Keratinocyte (primary cell): ENCODE measurements around the gene ERG. TPM values are rescaled to one million over a fixed set of nuclear protein-coding genes. Genes with fewer than 3 reads are reported as not detected.

ENCODE experiments used
- DNase-seq: peaks from one replicate; pipeline ENCODE4 v3.0.0-alpha.2; 2011; ENCODE audit warnings: low read depth, missing footprints, low spot score
- FAIRE-seq: peaks from 2 replicates; lab custom pipeline; 2011; peaks lifted over from hg19 to GRCh38; lab: Jason Lieb, UNC
- H2AFZ ChIP-seq: 2 replicates; pipeline ENCODE4 v1.6.0; 2012; ENCODE audit warnings: low read length, control low read depth, inconsistent platforms; ENCODE audit not compliant: control insufficient read depth
- H3K27ac ChIP-seq: 2 replicates; pipeline ENCODE4 v1.5.1; 2011; ENCODE audit warnings: low read length; ENCODE audit not compliant: control insufficient read depth, insufficient read depth
- H3K27me3 ChIP-seq: 3 replicates; pipeline ENCODE4 v1.6.0; 2011; ENCODE audit warnings: low read length; ENCODE audit not compliant: control insufficient read depth, insufficient read depth; ENCODE audit errors: extremely low read depth
- H3K36me3 ChIP-seq, 2 experiments: 2 replicates in 1 of 2; 3 replicates in 1 of 2; pipeline ENCODE4 v1.5.1; 2011; ENCODE audit warnings: low read length in 2 of 2, mild to moderate bottlenecking in 1 of 2; ENCODE audit not compliant: control insufficient read depth in 2 of 2, insufficient read depth in 2 of 2; ENCODE audit errors: extremely low read depth in 1 of 2
- H3K4me1 ChIP-seq: 3 replicates; pipeline ENCODE4 v1.5.1; 2011; ENCODE audit warnings: low read length; ENCODE audit not compliant: control insufficient read depth, insufficient read depth; ENCODE audit errors: extremely low read depth
- H3K4me2 ChIP-seq: 3 replicates; pipeline ENCODE4 v1.6.0; 2011; ENCODE audit warnings: low read depth, low read length; ENCODE audit not compliant: control insufficient read depth, insufficient read depth; ENCODE audit errors: extremely low read depth
- H3K4me3 ChIP-seq, 3 experiments: fragments of 200-600 bp in 1 of 3; sonication (generic) in 1 of 3; 2 replicates in 2 of 3; 3 replicates in 1 of 3; pipeline ENCODE4 v1.5.1; 2011 to 2016; ENCODE audit warnings: low read length in 3 of 3, mild to moderate bottlenecking in 3 of 3, control low read depth in 2 of 3, inconsistent platforms in 1 of 3, low read depth in 1 of 3, mixed read lengths in 1 of 3, mixed run types in 1 of 3, moderate library complexity in 1 of 3; ENCODE audit not compliant: control insufficient read depth in 2 of 3, insufficient read depth in 2 of 3; ENCODE audit errors: extremely low read depth in 1 of 3
- H3K79me2 ChIP-seq: 2 replicates; pipeline ENCODE4 v1.6.0; 2012; ENCODE audit warnings: low read length; ENCODE audit not compliant: control insufficient read depth, insufficient read depth
- H3K9ac ChIP-seq: 3 replicates; pipeline ENCODE4 v1.6.0; 2011; ENCODE audit warnings: low read length; ENCODE audit not compliant: control insufficient read depth, insufficient read depth; ENCODE audit errors: extremely low read depth
- H3K9me1 ChIP-seq: 3 replicates; pipeline ENCODE4 v1.6.0; 2011; ENCODE audit warnings: low read length; ENCODE audit not compliant: control insufficient read depth, insufficient read depth; ENCODE audit errors: extremely low read depth
- H3K9me3 ChIP-seq: 2 replicates; pipeline ENCODE4 v1.5.1; 2012; ENCODE audit warnings: low read depth, low read length; ENCODE audit not compliant: control insufficient read depth
- H4K20me1 ChIP-seq: 3 replicates; pipeline ENCODE4 v1.6.0; 2011; ENCODE audit warnings: low read length; ENCODE audit not compliant: control insufficient read depth, insufficient read depth; ENCODE audit errors: extremely low read depth
- CTCF ChIP-seq, 3 experiments: IDR thresholded peaks in 1 of 3; conservative IDR thresholded peaks in 1 of 3; optimal IDR thresholded peaks in 1 of 3; 2 replicates in 2 of 3; 3 replicates in 1 of 3; pipeline versions ENCODE3 to v1.5.1; 2011; ENCODE audit warnings: low read length in 3 of 3, mild to moderate bottlenecking in 3 of 3, moderate library complexity in 2 of 3, control low read depth in 1 of 3, inconsistent platforms in 1 of 3; ENCODE audit not compliant: insufficient read depth in 2 of 3; ENCODE audit errors: extremely low read depth in 1 of 3
- EZH2 ChIP-seq: IDR thresholded peaks from one replicate; pipeline ENCODE4 v1.6.1; 2012; ENCODE audit warnings: inconsistent platforms, mild to moderate bottlenecking, low read length, moderate library complexity
- dilution Hi-C: fragments of 300-500 bp; cut with MboI; formaldehyde crosslinking; loops from one replicate; pipeline ENCODE4 v1.7.0; 2020; ENCODE audit warnings: low sequenced_read_pairs; ENCODE audit not compliant: extremely low pct_ligation_motif_present
- polyA plus RNA-seq, 5 experiments: library from polyadenylated mRNA; depleted of rRNA in 3 of 5; stranded (reverse) in 3 of 5; stranded (forward) in 1 of 5; unstranded in 1 of 5; fragments of >200 nt; gene quantifications; 1 replicate in 1 of 5; 2 replicates in 3 of 5; 3 replicates in 1 of 5; pipeline versions ENCODE4 v1.2.1 to v1.2.3, GENCODE V29; 2011 to 2012; ENCODE audit warnings: missing spikeins in 2 of 5, low read depth in 1 of 5, low replicate concordance in 1 of 5

ERG gene
- polyA plus RNA-seq, 1 donor (not counting 4 experiments of a cell fraction or from before 2014, with no cell fraction given), result 0.08 TPM

- H2AFZ ChIP-seq, result no peak overlapping the region
- no peak overlapping the region for H3K27ac ChIP-seq
- no peaks in the 10 kb centered on the region for H4K20me1 ChIP-seq
- no peaks in the 10 kb centered on the region for H3K27me3 ChIP-seq
- H3K79me2 ChIP-seq, result no peaks in the 10 kb centered on the region
- no peaks in the 10 kb centered on the region for H3K36me3 ChIP-seq
- FAIRE-seq (no peak), DNase-seq (no peak)
- dilution Hi-C loops, result no loop called here
- H3K9me3 ChIP-seq, result no peaks in the 10 kb centered on the region
- peaks cover 13% of the 10 kb centered on the region for H3K4me1 ChIP-seq
- no peaks in the 10 kb centered on the region for H3K9me1 ChIP-seq
- H3K9ac ChIP-seq, result no peak overlapping the region
- H3K4me2 ChIP-seq, result no peak overlapping the region
- TF ChIP-seq EZH2 (no peak), CTCF (optimal IDR thresholded peaks at IDR 0.05 in 1 of 3, IDR thresholded peaks at IDR 0.05 in 1 of 3, conservative IDR thresholded peaks at IDR 0.05 in 1 of 3; ENCODE audit: extremely low read depth in 1 of 3, insufficient read depth in 2 of 3, low read length in 3 of 3) (no peak)
- H3K4me3 ChIP-seq, result no peak overlapping the region
Measured at GRCh38 chr21:38455403-38455802, 42.9 kb downstream of the ERG start.

GRCh38 chr21:38454702-38455101 is 43.6 kb downstream of the ERG start:
- H2AFZ ChIP-seq, result no peak overlapping the region
- no peak overlapping the region for H3K4me3 ChIP-seq
- no peak overlapping the region for H3K9ac ChIP-seq
- no peak overlapping the region for H3K4me2 ChIP-seq
- dilution Hi-C loops, result no loop called here
- H3K27ac ChIP-seq, result no peak overlapping the region
- TF ChIP-seq CTCF (optimal IDR thresholded peaks at IDR 0.05 in 1 of 3, IDR thresholded peaks at IDR 0.05 in 1 of 3, conservative IDR thresholded peaks at IDR 0.05 in 1 of 3; ENCODE audit: extremely low read depth in 1 of 3, insufficient read depth in 2 of 3, low read length in 3 of 3) (no peak), EZH2 (no peak)
- FAIRE-seq (no peak), DNase-seq (no peak)
- no peaks in the 10 kb centered on the region for H3K9me3 ChIP-seq
- no peaks in the 10 kb centered on the region for H4K20me1 ChIP-seq
- H3K79me2 ChIP-seq, result no peaks in the 10 kb centered on the region
- H3K36me3 ChIP-seq, result no peaks in the 10 kb centered on the region
- H3K27me3 ChIP-seq, result no peaks in the 10 kb centered on the region
- no peaks in the 10 kb centered on the region for H3K9me1 ChIP-seq
- peaks cover 6% of the 10 kb centered on the region for H3K4me1 ChIP-seq
